ENCODE data around the gene TAB3.
A peak's percentile ranks its signal among the peaks of the same experiment; 100 is the strongest.

Gene TAB3

GRCh38 chrX:30889147-30890140 lies at the start of gene TAB3:
TSS of gene TAB3 (minus strand) at chrX:30889254. CDS start at chrX:30859588, 29,666 bp downstream.
- DNase-seq = peak; percentile 95

GRCh38 chrX:30938295-30938694 lies 49.2 kb upstream of the TAB3 start:
- no peak for DNase-seq

- no peak for DNase-seq
Measured at GRCh38 chrX:30935985-30936384, 46.9 kb upstream of the TAB3 start.

GRCh38 chrX:30931920-30932319 lies 42.9 kb upstream of the TAB3 start:
- no peak for DNase-seq

GRCh38 chrX:30930679-30931078 lies 41.6 kb upstream of the TAB3 start:
- no peak for DNase-seq

GRCh38 chrX:30930143-30930542 lies 41.1 kb upstream of the TAB3 start:
- no peak for DNase-seq

GRCh38 chrX:30920271-30920670 lies 31.2 kb upstream of the TAB3 start:
- no peak for DNase-seq

GRCh38 chrX:30918480-30918879 lies 29.4 kb upstream of the TAB3 start:
- no peak for DNase-seq

GRCh38 chrX:30913492-30913891 lies 24.4 kb upstream of the TAB3 start:
- no peak for DNase-seq

GRCh38 chrX:30910124-30910860 lies 21.2 kb upstream of the TAB3 start:
- no peak for DNase-seq

GRCh38 chrX:30906726-30907125 lies 17.7 kb upstream of the TAB3 start:
- DNase-seq = no peak

GRCh38 chrX:30905321-30905720 lies 16.3 kb upstream of the TAB3 start:
- no peak for DNase-seq

GRCh38 chrX:30904632-30905031 lies 15.6 kb upstream of the TAB3 start:
- no peak for DNase-seq

GRCh38 chrX:30904186-30904585 lies 15.1 kb upstream of the TAB3 start:
- DNase-seq = no peak

- DNase-seq = no peak
Measured at GRCh38 chrX:30900227-30900626, 11.2 kb upstream of the TAB3 start.

- DNase-seq = no peak
Measured at GRCh38 chrX:30898886-30899285, 9.8 kb upstream of the TAB3 start.

GRCh38 chrX:30895370-30895769 lies 6.3 kb upstream of the TAB3 start:
- DNase-seq = no peak

- no peak for DNase-seq
Measured at GRCh38 chrX:30893206-30893605, 4.2 kb upstream of the TAB3 start.

GRCh38 chrX:30892591-30892990 lies 3.5 kb upstream of the TAB3 start:
- DNase-seq = no peak

GRCh38 chrX:30888526-30889146 lies 418 bp downstream of the TAB3 start:
- DNase-seq = no peak

- no peak for DNase-seq
Measured at GRCh38 chrX:30887721-30888120, 1.3 kb downstream of the TAB3 start.

- no peak for DNase-seq
Measured at GRCh38 chrX:30887288-30887687, 1.8 kb downstream of the TAB3 start.

GRCh38 chrX:30885136-30885535 lies 3.9 kb downstream of the TAB3 start:
- no peak for DNase-seq

- no peak for DNase-seq
Measured at GRCh38 chrX:30883138-30883537, 5.9 kb downstream of the TAB3 start.

Data from NCI-H1694 treated with DMSO at 0.1 percent for 48 hours (cell line).